IMR-90 (cell line): Measurements from ENCODE around the gene CCDC33. TPM values are rescaled to one million over a fixed set of nuclear protein-coding genes. Genes with fewer than 3 reads are reported as not detected.

ENCODE experiments used
- ATAC-seq: fragments of 200-7000 bp; cut with Tn5 transposase; 2 replicates; pipeline ENCODE4 v1.9.1; 2020; ENCODE audit warnings: low read depth, mild to moderate bottlenecking, moderate library complexity
- BruUV-seq: library from RNA; stranded (reverse); fragments of 400-500 nt; replicated peaks from 2 replicates; lab custom pipeline; 2021; lab: Mats Ljungman, UMichigan
- CTCF ChIA-PET: fragments of 300-600 bp; formaldehyde crosslinking; extraction: SDS; loops from one replicate; lab custom pipeline; 2021; ENCODE audit warnings: antibody characterized with exemption; lab: Yijun Ruan, JAX
- POLR2A ChIA-PET: fragments of 300-600 bp; sonication (Branson Sonifier 250); formaldehyde crosslinking; loops from one replicate; lab custom pipeline; 2022; ENCODE audit warnings: antibody characterized with exemption; ENCODE audit not compliant: unreplicated experiment; lab: Charles Lee
- DNase-seq: peaks from one replicate; pipeline ENCODE4 v3.0.0; 2013
- H2AFZ ChIP-seq: replicated peaks from 2 replicates; pipeline ENCODE3; 2013; ENCODE audit warnings: low read length, mild to moderate bottlenecking; ENCODE audit not compliant: poor library complexity
- H2AK5ac ChIP-seq: 2 replicates; pipeline ENCODE4 v1.6.1; 2013; ENCODE audit warnings: low read depth, low read length, inconsistent platforms
- H2AK9ac ChIP-seq: replicated peaks from 2 replicates; pipeline ENCODE3; 2013; ENCODE audit warnings: mild to moderate bottlenecking, low read depth, low read length, moderate library complexity; ENCODE audit not compliant: poor library complexity
- H2BK120ac ChIP-seq: 2 replicates; pipeline ENCODE4 v1.6.1; 2013; ENCODE audit warnings: low read depth, low read length, inconsistent platforms
- H2BK15ac ChIP-seq: 3 replicates; pipeline ENCODE4 v1.6.1; 2013; ENCODE audit warnings: low read depth, low read length, inconsistent platforms
- H2BK20ac ChIP-seq: 2 replicates; pipeline ENCODE4 v1.6.1; 2013; ENCODE audit warnings: low read depth, mild to moderate bottlenecking, inconsistent platforms, low read length, moderate library complexity
- H2BK5ac ChIP-seq: 2 replicates; pipeline ENCODE4 v1.6.1; 2013; ENCODE audit warnings: mild to moderate bottlenecking, low read depth, low read length, inconsistent platforms; ENCODE audit not compliant: poor library complexity, severe bottlenecking
- H3K14ac ChIP-seq: replicated peaks from 2 replicates; pipeline ENCODE4 v1.6.1; 2013; ENCODE audit warnings: low read depth, low read length, inconsistent platforms
- H3K18ac ChIP-seq: 2 replicates; pipeline ENCODE4 v1.6.1; 2013; ENCODE audit warnings: low read depth, low read length, control low read depth
- H3K23ac ChIP-seq: 2 replicates; pipeline ENCODE4 v1.6.1; 2013; ENCODE audit warnings: low read depth, low read length, inconsistent platforms
- H3K27ac ChIP-seq: 2 replicates; pipeline ENCODE4 v1.5.1; 2013; ENCODE audit warnings: mild to moderate bottlenecking, control low read depth, low read length; ENCODE audit not compliant: insufficient read depth
- H3K27me3 ChIP-seq: 2 replicates; pipeline ENCODE4 v1.6.1; 2013; ENCODE audit warnings: low read length; ENCODE audit not compliant: control insufficient read depth, insufficient read depth
- H3K36me3 ChIP-seq: 2 replicates; pipeline ENCODE4 v1.6.1; 2013; ENCODE audit warnings: low read length, mixed read lengths; ENCODE audit not compliant: control insufficient read depth, insufficient read depth
- H3K4ac ChIP-seq: 2 replicates; pipeline ENCODE4 v1.6.1; 2013; ENCODE audit warnings: low read depth, low read length, inconsistent platforms
- H3K4me1 ChIP-seq: 2 replicates; pipeline ENCODE4 v1.6.1; 2013; ENCODE audit warnings: low read length, mixed read lengths; ENCODE audit not compliant: control insufficient read depth, insufficient read depth
- H3K4me2 ChIP-seq: 2 replicates; pipeline ENCODE4 v1.6.1; 2013; ENCODE audit warnings: low read depth, mild to moderate bottlenecking, control low read depth, low read length, moderate library complexity
- H3K4me3 ChIP-seq: 2 replicates; pipeline ENCODE4 v1.5.1; 2013; ENCODE audit warnings: low read depth, mild to moderate bottlenecking, control low read depth, low read length, moderate library complexity; ENCODE audit not compliant: insufficient read depth
- H3K56ac ChIP-seq: 2 replicates; pipeline ENCODE4 v1.6.1; 2013; ENCODE audit warnings: low read length, inconsistent platforms; ENCODE audit not compliant: insufficient read depth; ENCODE audit errors: extremely low read depth
- H3K79me1 ChIP-seq, 2 experiments: 2 replicates each; pipeline ENCODE4 v1.6.1; 2013; ENCODE audit warnings: low read length in 2 of 2, inconsistent platforms in 1 of 2, low read depth in 1 of 2
- H3K9ac ChIP-seq: 2 replicates; pipeline ENCODE4 v1.6.1; 2013; ENCODE audit warnings: low read depth, low read length, control low read depth
- H3K9me1 ChIP-seq: 2 replicates; pipeline ENCODE4 v1.6.1; 2013; ENCODE audit warnings: low read length, inconsistent platforms; ENCODE audit not compliant: insufficient read depth
- H3K9me3 ChIP-seq: 2 replicates; pipeline ENCODE4 v1.6.1; 2013; ENCODE audit warnings: low read length; ENCODE audit not compliant: control insufficient read depth, insufficient read depth
- H4K20me1 ChIP-seq: 2 replicates; pipeline ENCODE4 v1.6.1; 2013; ENCODE audit warnings: low read length, inconsistent platforms; ENCODE audit not compliant: insufficient read depth
- H4K5ac ChIP-seq: 2 replicates; pipeline ENCODE4 v1.6.1; 2013; ENCODE audit warnings: mild to moderate bottlenecking, low read depth, low read length, control low read depth
- H4K8ac ChIP-seq, 2 experiments: 2 replicates each; pipeline ENCODE4 v1.6.1; 2013; ENCODE audit warnings: low read depth in 2 of 2, low read length in 2 of 2, control low read depth in 1 of 2, inconsistent platforms in 1 of 2
- H4K91ac ChIP-seq: 2 replicates; pipeline ENCODE4 v1.6.1; 2013; ENCODE audit warnings: low read depth, low read length, inconsistent platforms; ENCODE audit not compliant: insufficient read depth
- BHLHE40 ChIP-seq: fragments of 150-350 bp; IDR thresholded peaks from 2 replicates; pipeline ENCODE4 v1.6.1; 2016; ENCODE audit warnings: mild to moderate bottlenecking, low read depth, low read length
- CHD1 ChIP-seq: IDR thresholded peaks from 2 replicates; pipeline ENCODE4 v1.6.1; 2012; ENCODE audit warnings: low read depth, low read length, improper control_type of control experiment
- MAFK ChIP-seq: IDR thresholded peaks from 2 replicates; pipeline ENCODE4 v1.6.1; 2012; ENCODE audit warnings: low read depth, low read length, improper control_type of control experiment
- MAZ ChIP-seq: IDR thresholded peaks from 2 replicates; pipeline ENCODE4 v1.6.1; 2012; ENCODE audit warnings: low read depth, mild to moderate bottlenecking, low read length, improper control_type of control experiment, moderate library complexity, borderline replicate concordance
- MXI1 ChIP-seq: IDR thresholded peaks from 2 replicates; pipeline ENCODE4 v1.6.1; 2012; ENCODE audit warnings: low read depth, mild to moderate bottlenecking, low read length, moderate library complexity, borderline replicate concordance
- NFE2L2 ChIP-seq: fragments of 150-350 bp; IDR thresholded peaks from 2 replicates; pipeline ENCODE4 v1.6.1; 2016; ENCODE audit warnings: low read depth, mild to moderate bottlenecking, low read length
- POLR2A ChIP-seq: IDR thresholded peaks from 2 replicates; pipeline ENCODE4 v1.6.1; 2012; ENCODE audit warnings: mild to moderate bottlenecking, low read depth, low read length
- RAD21 ChIP-seq: IDR thresholded peaks from 2 replicates; pipeline ENCODE4 v1.6.1; 2012; ENCODE audit warnings: low read length, improper control_type of control experiment
- RCOR1 ChIP-seq: IDR thresholded peaks from 2 replicates; pipeline ENCODE4 v1.6.1; 2012; ENCODE audit warnings: mild to moderate bottlenecking, low read length, improper control_type of control experiment; ENCODE audit not compliant: insufficient replicate concordance
- RFX5 ChIP-seq: IDR thresholded peaks from 2 replicates; pipeline ENCODE4 v1.8.0; 2012; ENCODE audit warnings: low read depth, mild to moderate bottlenecking, low read length, moderate library complexity
- WGBS, 2 experiments: methylation state at CpG; one replicate each; pipeline versions ENCODE4 v1.1.5 to v1.1.7; 2013; ENCODE audit warnings: missing lambda C conversion rate in 2 of 2; ENCODE audit not compliant: insufficient read length in 1 of 2; ENCODE audit errors: extremely low coverage in 2 of 2; 5-methylcytosine and 5-hydroxymethylcytosine counted together
- dilution Hi-C: fragments of 300-500 bp; cut with HindIII; formaldehyde crosslinking; loops from one replicate; pipeline ENCODE4 v1.14.3; 2018; ENCODE audit warnings: low sequenced_read_pairs; ENCODE audit not compliant: unreplicated experiment
- in situ Hi-C: fragments of 300-500 bp; cut with MboI; formaldehyde crosslinking; loops from 3 replicates; pipeline ENCODE4 v1.14.3; 2019; ENCODE audit warnings: low sequenced_read_pairs, inconsistent platforms, mixed read lengths
- intact Hi-C: fragments of 100-400 bp; cut with micrococcal nuclease; formaldehyde crosslinking; loops from 2 replicates; pipeline ENCODE4 v1.10.0; 2022
- polyA plus RNA-seq, 3 experiments: library from polyadenylated mRNA; depleted of rRNA; stranded (reverse); fragments of >200 nt; gene quantifications; 2 replicates each; pipeline ENCODE4 v1.2.3, GENCODE V29; 2012; ENCODE audit warnings: low replicate concordance in 1 of 3
- total RNA-seq: library from RNA; depleted of rRNA; stranded (reverse); fragments of >200 nt; gene quantifications from 2 replicates; pipeline ENCODE4 v1.2.3, GENCODE V29; 2012
- TF ChIP-seq, protein P1 (sequence below): fragments of 150-350 bp; IDR thresholded peaks from 2 replicates; pipeline ENCODE4 v1.6.1; 2017; ENCODE audit warnings: mild to moderate bottlenecking, antibody characterized with exemption, low read length, low read depth
- TF ChIP-seq, protein P2 (sequence below): fragments of 150-350 bp; IDR thresholded peaks from 2 replicates; pipeline ENCODE4 v1.6.1; 2016; ENCODE audit warnings: low read depth, mild to moderate bottlenecking, low read length, moderate library complexity, borderline replicate concordance
- TF ChIP-seq, protein P3 (sequence below): conservative IDR thresholded peaks from 2 replicates; pipeline ENCODE4 v1.5.1; 2012; ENCODE audit warnings: mild to moderate bottlenecking, low read depth, low read length, improper control_type of control experiment

CCDC33 gene
- total and polyA plus RNA-seq, 2 of the 4 experiments (the other 2 are of a cell fraction), result not detected

DNA sequence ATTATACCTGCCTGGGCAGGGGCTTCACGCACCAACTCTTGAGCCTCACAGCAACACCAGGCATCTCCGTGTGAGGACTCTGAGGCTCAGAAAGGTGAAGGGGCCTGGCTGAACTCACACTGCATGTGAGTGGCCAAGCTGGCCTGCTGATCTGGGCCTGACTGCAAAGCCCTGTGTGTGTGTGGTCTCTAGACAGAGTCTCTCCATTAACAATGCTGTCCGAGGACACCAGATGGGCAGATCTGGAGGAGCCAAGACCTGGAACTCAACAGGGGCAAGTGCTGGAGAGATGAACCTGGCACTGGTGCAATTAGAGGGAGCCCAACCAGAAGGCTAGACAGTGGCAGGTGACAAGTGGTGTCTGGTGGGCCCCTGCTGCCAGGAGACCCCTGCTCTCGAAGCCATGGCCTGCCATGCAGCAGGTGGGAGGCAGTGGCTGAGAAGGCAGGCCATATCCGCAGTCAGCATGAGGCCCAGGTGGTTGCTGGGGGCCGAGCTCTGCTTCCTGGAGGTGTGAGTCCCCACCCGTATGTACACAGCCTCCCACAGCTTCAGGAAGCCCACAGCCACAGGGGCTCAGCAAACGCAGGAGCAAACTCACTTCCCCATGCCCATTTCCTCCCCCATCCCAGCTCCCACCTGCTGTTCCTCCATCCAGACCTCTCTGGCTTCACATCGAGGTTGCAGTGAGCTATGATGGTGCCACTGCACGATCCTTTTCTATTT, 92.4 kb downstream of the CCDC33 start:
- CTCF ChIA-PET, result interaction anchor here (0.6 kb wide), 1 partner anchor 442 kb away, joined by 6 read pairs; no protein-coding TSS in a partner anchor
- H3K18ac ChIP-seq, result no peak overlapping the region
- H4K8ac ChIP-seq, result no peak overlapping the region
- TF ChIP-seq, protein P1, sequence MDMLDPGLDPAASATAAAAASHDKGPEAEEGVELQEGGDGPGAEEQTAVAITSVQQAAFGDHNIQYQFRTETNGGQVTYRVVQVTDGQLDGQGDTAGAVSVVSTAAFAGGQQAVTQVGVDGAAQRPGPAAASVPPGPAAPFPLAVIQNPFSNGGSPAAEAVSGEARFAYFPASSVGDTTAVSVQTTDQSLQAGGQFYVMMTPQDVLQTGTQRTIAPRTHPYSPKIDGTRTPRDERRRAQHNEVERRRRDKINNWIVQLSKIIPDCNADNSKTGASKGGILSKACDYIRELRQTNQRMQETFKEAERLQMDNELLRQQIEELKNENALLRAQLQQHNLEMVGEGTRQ, result no peak
- TF ChIP-seq RFX5, result no peak
- TF ChIP-seq, protein P2, sequence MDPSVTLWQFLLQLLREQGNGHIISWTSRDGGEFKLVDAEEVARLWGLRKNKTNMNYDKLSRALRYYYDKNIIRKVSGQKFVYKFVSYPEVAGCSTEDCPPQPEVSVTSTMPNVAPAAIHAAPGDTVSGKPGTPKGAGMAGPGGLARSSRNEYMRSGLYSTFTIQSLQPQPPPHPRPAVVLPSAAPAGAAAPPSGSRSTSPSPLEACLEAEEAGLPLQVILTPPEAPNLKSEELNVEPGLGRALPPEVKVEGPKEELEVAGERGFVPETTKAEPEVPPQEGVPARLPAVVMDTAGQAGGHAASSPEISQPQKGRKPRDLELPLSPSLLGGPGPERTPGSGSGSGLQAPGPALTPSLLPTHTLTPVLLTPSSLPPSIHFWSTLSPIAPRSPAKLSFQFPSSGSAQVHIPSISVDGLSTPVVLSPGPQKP, result no peak
- no peak for TF ChIP-seq POLR2A
- no peak for TF ChIP-seq NFE2L2
- no peak for TF ChIP-seq MAFK
- TF ChIP-seq RCOR1, result no peak
- TF ChIP-seq RAD21, result no peak
- TF ChIP-seq BHLHE40, result no peak
- TF ChIP-seq MXI1, result no peak
- no peak for TF ChIP-seq CHD1
- TF ChIP-seq MAZ, result no peak
- TF ChIP-seq, protein P3, sequence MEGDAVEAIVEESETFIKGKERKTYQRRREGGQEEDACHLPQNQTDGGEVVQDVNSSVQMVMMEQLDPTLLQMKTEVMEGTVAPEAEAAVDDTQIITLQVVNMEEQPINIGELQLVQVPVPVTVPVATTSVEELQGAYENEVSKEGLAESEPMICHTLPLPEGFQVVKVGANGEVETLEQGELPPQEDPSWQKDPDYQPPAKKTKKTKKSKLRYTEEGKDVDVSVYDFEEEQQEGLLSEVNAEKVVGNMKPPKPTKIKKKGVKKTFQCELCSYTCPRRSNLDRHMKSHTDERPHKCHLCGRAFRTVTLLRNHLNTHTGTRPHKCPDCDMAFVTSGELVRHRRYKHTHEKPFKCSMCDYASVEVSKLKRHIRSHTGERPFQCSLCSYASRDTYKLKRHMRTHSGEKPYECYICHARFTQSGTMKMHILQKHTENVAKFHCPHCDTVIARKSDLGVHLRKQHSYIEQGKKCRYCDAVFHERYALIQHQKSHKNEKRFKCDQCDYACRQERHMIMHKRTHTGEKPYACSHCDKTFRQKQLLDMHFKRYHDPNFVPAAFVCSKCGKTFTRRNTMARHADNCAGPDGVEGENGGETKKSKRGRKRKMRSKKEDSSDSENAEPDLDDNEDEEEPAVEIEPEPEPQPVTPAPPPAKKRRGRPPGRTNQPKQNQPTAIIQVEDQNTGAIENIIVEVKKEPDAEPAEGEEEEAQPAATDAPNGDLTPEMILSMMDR, result no peak
- H3K9ac ChIP-seq, result no peak overlapping the region
- ATAC-seq (no peak), DNase-seq (no peak)
- no peaks in the 10 kb centered on the region for H3K4me1 ChIP-seq
- no peak overlapping the region for H3K14ac ChIP-seq
- no peak overlapping the region for H2AK5ac ChIP-seq
- dilution Hi-C loops, result no loop called here
- no peak overlapping the region for H2AK9ac ChIP-seq
- H3K9me3 ChIP-seq, result no peaks in the 10 kb centered on the region
- H3K4me2 ChIP-seq, result no peak overlapping the region
- no peak overlapping the region for H2BK120ac ChIP-seq
- no peaks in the 10 kb centered on the region for H3K9me1 ChIP-seq
- no peak overlapping the region for H2BK15ac ChIP-seq
- H4K20me1 ChIP-seq, result no peaks in the 10 kb centered on the region
- H3K79me1 ChIP-seq, result no peaks in the 10 kb centered on the region
- H3K27ac ChIP-seq, result no peak overlapping the region
- POLR2A ChIA-PET, result no interaction called here
- H3K36me3 ChIP-seq, result no peaks in the 10 kb centered on the region
- no peak overlapping the region for H2BK5ac ChIP-seq
- H2BK20ac ChIP-seq, result no peak overlapping the region
- intact Hi-C loops, result no loop called here
- no peak overlapping the region for H4K91ac ChIP-seq
- no peak overlapping the region for H3K56ac ChIP-seq
- H3K4ac ChIP-seq, result no peak overlapping the region
- 17% methylated on average over 1 of the region's 10 CpGs; no CpG with 5 or more reads in 1 of the 2 experiments for WGBS, 2 experiments
- H3K4me3 ChIP-seq, result no peak overlapping the region
- no peak overlapping the region for H4K5ac ChIP-seq
- H2AFZ ChIP-seq, result no peak overlapping the region
- in situ Hi-C loops, result no loop called here
- peaks cover 62% of the 10 kb centered on the region for H3K27me3 ChIP-seq
- no peak overlapping the region for H3K23ac ChIP-seq
- no TSS peak for BruUV-seq
